Medulla oblongata (tissue), 1 donor: ENCODE measurements around the gene RXFP4.

Experiments used
- DNase-seq: peaks from one replicate; pipeline ENCODE4 v3.0.0-alpha.2; 2015; ENCODE audit errors: extremely low spot score

The RXFP4 gene

DNA sequence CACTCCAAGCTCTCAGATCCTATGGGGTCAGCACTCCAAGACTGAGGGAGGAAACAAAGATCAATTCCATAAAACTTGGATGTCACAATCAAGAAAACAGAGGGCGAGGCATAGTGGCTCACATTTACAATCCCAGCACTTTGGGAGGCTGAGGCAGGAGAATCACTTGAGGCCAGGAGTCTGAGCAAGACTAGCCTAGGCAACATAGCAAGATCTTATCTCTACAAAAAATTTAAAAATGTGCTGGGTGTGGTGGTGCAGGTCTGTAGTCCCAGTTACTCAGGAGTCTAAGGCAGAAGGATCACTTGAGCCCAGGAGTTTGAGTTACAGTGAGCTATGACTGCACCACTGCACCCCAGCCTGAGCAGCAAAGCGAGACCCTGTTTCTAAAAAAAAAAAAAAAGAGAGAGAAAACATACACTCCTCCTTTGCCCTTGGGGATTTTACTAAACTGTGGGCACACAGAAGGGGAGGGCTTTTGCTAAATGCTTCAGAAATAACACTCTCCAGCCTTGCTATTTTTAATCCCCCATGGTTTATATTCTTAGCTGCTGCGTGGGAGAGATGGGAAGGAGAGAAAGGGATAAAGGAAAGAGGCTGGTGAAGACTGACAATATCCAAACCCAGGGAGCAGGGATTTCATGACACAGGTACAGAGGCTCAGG is 18.8 kb downstream of the RXFP4 start:
- no peak for DNase-seq

GRCh38 chr1:155961937-155962336 is 20.5 kb downstream of the RXFP4 start:
- no peak for DNase-seq

- DNase-seq, result no peak
Observed at GRCh38 chr1:155962599-155963211, 21.3 kb downstream of the RXFP4 start.

DNA sequence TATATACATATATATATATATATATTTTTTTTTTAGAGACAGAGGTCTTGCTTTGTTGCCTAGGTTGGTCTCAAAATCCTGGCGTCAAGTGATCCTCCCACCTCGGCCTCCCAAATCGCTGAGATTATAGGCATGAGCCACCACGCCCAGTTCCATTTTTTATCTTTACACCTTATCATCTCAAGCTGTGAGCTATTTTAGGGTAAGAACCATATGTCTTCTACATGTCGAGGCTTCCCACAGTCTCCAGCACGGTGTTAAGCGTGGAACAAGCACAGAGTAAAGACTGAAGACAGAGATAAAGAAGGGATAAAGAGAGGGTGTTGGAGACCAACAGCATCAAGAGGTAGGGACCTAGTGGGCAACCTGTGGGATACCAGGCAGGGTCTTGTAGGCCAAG is 22.8 kb downstream of the RXFP4 start:
- no peak for DNase-seq

GRCh38 chr1:155966135-155966534 is 24.7 kb downstream of the RXFP4 start:
- DNase-seq, result no peak

GRCh38 chr1:155966750-155967149 is 25.3 kb downstream of the RXFP4 start:
- no peak for DNase-seq

GRCh38 chr1:155967341-155968050 is 26.1 kb downstream of the RXFP4 start:
- peak; percentile 60 for DNase-seq

- DNase-seq, result no peak
Observed at GRCh38 chr1:155968051-155968400, 26.6 kb downstream of the RXFP4 start.

GRCh38 chr1:155968670-155969069 is 27.2 kb downstream of the RXFP4 start:
- DNase-seq, result peak; percentile 89

DNA sequence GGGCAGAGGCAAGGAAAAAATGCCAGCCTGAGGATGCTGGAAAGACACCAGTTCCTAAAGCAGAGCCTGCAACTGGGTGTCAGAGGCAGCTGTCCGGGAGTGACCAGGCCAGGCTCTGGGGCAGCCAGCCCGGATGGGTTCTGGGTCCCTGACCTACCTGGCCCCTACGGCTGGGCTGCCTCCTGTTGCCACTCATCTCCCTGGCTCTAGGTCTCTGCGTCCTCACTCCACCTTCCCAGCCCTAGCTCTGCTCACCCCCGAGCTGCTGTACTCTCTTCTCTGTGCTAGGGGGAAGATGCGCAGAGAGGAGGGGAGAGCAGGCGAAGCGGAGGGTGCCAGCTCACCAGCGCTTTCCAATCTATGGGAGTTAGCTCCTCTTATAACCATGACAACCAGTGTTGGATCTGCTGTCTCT is 27.9 kb downstream of the RXFP4 start:
- DNase-seq, result no peak

- DNase-seq, result peak; percentile 95
Observed at GRCh38 chr1:155970531-155971167, 29.2 kb downstream of the RXFP4 start.

DNA sequence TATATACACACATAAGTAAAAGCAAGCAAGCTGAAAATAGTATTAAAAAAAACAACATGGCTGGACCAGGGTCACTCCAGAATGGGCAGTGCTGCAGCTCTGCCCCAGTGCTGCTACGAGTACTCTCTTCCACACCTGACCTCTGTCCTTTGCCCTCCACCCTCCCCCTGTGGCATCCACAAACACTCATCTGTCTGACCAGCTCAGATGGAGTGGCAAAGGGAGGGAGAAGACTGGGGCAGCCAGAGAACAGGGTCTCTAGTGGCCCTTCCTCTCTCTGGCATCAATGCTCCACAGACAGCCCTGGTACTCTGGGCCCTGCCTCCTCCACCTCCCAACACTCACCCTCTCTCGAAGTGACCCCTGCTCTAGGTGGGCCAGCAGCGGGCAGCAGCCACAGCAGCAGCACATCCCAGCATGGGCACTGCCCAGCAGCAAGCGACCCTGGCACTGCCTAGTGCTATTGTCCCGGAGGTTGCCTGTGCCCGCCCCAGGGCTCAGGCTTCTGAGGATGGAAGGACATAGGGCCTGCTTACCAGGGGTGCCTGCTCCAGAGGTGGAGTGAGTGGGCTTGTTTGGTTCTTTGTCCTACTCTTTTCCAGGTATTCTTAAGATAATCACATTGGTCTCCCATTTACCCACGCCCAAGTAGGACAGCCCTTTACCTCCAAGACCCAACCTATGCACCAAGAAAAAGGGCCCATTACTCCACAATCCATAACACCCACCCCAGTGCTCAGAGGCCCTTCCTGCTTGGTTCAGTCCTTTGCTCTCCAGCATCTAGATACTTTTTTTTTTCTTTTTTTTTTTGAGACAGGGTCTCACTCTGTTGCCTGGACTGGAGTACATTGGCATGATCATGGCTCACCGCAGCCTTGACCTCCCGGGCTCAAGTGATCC is 30.7 kb downstream of the RXFP4 start:
- DNase-seq, result peak; percentile 74

DNA sequence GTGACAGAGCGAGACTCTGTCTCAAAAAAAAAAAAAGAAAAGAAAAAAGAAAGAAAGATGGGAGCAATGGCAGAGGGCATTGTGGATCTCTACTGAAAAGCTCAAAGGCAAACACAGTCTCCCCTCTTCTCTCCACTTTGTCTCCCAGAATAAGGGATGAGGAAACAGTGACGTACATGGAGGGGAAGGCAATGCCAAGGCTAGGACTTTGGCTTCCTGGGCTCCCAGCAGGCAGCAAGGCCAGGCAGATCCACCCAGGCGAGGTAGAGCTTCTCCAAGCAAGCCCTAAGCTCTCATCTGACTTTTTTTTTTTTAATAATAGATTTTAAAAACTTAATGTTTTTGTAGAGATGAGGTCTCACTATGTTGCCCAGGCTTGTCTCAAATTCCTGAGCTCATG is 32.3 kb downstream of the RXFP4 start:
- DNase-seq, result no peak

DNA sequence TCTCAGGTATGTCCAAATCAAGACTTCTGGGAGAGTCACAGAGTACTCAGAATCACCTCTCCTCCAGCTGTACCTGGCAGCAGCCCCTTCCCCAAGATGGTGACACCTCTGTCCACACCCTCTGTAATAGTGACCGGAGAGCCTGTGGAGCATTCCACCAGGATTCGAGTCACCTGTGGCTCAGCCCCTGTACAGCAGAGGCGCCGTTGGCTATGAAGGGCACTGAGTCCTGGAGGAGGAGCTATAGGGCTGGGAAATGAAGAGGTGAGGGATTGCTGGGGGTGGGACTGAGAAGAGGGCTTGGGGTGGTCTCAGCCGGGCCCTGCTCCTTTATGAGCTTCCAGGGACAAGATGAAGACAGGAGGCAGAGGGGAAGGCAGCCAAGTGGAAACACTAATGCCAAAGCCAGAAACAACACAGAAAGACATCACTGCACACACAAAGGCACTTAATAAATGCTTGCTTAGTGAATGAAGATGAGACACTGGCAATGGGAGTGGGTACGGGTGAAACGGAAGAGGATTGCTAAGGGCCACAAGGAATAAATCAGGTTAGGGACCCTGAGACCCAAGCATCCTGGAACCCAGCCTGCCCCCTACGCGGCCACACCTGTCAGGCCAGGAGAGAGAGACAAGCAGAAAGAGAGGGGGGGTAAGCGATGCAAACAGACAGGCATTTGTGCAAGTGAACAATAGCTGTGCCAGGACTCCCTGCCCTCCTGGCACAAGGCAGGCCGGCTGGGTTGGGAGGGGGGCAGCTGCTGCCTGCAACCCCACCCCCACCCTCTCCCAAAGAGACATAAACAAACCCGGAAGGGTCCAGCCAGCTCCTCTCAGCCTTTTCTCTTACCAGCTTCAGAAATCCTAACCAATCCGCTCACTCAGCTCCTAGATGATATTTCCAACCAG is 33.0 kb downstream of the RXFP4 start:
- peak; percentile 93 for DNase-seq

- no peak for DNase-seq
Observed at GRCh38 chr1:155975375-155976061, 34.1 kb downstream of the RXFP4 start.

GRCh38 chr1:155976062-155976912 is 34.8 kb downstream of the RXFP4 start:
- DNase-seq, result peak; percentile 54

DNA sequence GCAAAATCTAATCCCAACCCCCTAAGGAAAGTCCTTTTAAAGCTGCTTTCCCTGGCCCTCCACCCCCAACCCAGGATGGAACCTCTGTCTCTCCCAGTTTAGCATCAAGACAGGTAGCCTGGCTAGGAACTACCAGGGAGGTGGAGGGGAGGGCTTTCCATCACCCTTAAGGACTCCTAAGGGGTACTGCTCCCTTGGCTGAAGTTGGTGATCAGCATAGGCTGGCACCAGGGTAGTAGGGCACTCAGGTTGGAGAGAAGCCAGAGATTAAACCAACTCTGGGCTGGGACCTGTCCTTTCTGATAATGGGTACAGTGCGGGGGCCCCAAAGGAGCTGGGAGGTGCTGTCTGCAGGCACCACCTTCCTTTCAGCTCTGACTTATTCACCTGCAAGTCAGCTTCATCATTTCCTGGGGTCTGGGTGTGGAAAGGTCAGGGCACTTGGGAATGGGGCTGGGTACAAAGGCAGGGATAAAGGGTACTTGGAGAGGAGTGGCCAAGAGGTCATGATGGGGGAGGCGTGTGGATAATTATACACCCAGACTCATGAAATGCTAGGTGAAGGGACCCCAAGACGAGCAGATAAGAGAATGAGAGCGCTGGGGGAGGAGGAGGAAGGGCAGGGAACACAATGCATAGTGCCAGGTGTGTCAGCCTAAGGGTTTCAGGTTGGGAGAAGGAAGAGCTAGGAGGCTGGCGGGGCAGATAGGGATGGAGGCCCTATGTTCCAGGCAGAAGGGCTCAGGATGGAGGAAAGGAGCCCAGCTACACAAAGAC is 35.7 kb downstream of the RXFP4 start:
- DNase-seq, result peak; percentile 9

- no peak for DNase-seq
Observed at GRCh38 chr1:155977690-155978324, 36.4 kb downstream of the RXFP4 start.
